Measurements from ENCODE around the gene BCR.

DNA sequence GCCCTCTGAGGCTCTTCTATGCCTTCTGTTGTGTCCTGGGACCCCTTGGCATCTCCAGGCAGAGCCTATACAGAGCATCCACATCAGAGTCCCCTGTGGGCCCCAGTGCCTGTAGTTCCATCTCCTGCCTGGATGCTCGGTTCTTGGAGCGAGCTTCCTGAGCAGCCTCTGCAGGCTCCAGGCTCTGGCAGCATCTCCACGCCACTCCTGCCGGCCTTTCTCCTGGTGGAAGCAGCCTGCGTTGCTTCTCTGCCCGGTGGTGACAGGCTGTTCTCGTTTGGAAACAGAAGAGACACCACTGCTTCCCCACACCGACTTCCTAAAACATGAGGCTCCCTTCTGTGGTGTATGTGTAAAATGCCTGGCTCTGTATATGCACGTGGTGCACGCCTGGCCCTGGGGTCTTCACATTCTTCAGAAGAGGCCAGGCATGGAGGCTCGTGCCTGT lies 52.8 kb downstream of the BCR start:
- TF ChIP-seq EZH2phosphoT487 (conservative IDR thresholded peaks at IDR 0.05; ENCODE audit: low read length) (no peak), CTCF (IDR thresholded peaks at IDR 0.05; ENCODE audit: insufficient read depth, low read length, poor library complexity, severe bottlenecking) (no peak)
